H9 (cell line): ENCODE results near the gene GSTT2. TPM values are rescaled to one million over a fixed set of nuclear protein-coding genes. Genes with fewer than 3 reads are reported as not detected.
A peak's percentile ranks its signal among the peaks of the same experiment; 100 is the strongest.

Experiments used
- DNase-seq: peaks from one replicate; pipeline ENCODE4 v3.0.0-alpha.2; 2017
- H2AFZ ChIP-seq: one replicate; pipeline ENCODE4 v1.6.1; 2013; ENCODE audit warnings: mild to moderate bottlenecking, low read length, control low read depth, moderate library complexity
- H2AK5ac ChIP-seq: 2 replicates; pipeline ENCODE4 v1.6.1; 2013; ENCODE audit warnings: low read length, control low read depth, mixed read lengths; ENCODE audit not compliant: insufficient read length
- H2BK120ac ChIP-seq: one replicate; pipeline ENCODE4 v1.6.1; 2013; ENCODE audit warnings: low read depth, mild to moderate bottlenecking, low read length, control low read depth, inconsistent platforms; ENCODE audit not compliant: poor library complexity, severe bottlenecking
- H2BK12ac ChIP-seq: 2 replicates; pipeline ENCODE4 v1.6.1; 2013; ENCODE audit warnings: low read length, control low read depth, mixed read lengths, low read depth; ENCODE audit not compliant: insufficient read length
- H2BK15ac ChIP-seq: 2 replicates; pipeline ENCODE4 v1.6.1; 2013; ENCODE audit warnings: low read depth, low read length, control low read depth
- H2BK20ac ChIP-seq: one replicate; pipeline ENCODE4 v1.6.1; 2013; ENCODE audit warnings: low read depth, mild to moderate bottlenecking, low read length, control low read depth, inconsistent platforms; ENCODE audit not compliant: poor library complexity, severe bottlenecking
- H2BK5ac ChIP-seq: 2 replicates; pipeline ENCODE4 v1.6.1; 2013; ENCODE audit warnings: low read length, control low read depth, mixed read lengths; ENCODE audit not compliant: insufficient read length
- H3K14ac ChIP-seq: 2 replicates; pipeline ENCODE4 v1.6.1; 2013; ENCODE audit warnings: low read length, control low read depth; ENCODE audit not compliant: insufficient read depth
- H3K18ac ChIP-seq: 2 replicates; pipeline ENCODE4 v1.6.1; 2013; ENCODE audit warnings: low read depth, mild to moderate bottlenecking, mixed read lengths, low read length, control low read depth; ENCODE audit not compliant: insufficient read length
- H3K23ac ChIP-seq: 2 replicates; pipeline ENCODE4 v1.6.1; 2013; ENCODE audit warnings: low read length, control low read depth, mixed read lengths, low read depth; ENCODE audit not compliant: insufficient read length
- H3K23me2 ChIP-seq: 2 replicates; pipeline ENCODE4 v1.6.1; 2013; ENCODE audit warnings: low read depth, mild to moderate bottlenecking, mixed read lengths, low read length, control low read depth; ENCODE audit not compliant: insufficient read length, poor library complexity, severe bottlenecking
- H3K27ac ChIP-seq: 2 replicates; pipeline ENCODE4 v1.5.1; 2013; ENCODE audit warnings: low read length, control low read depth, mixed read lengths, low read depth; ENCODE audit not compliant: insufficient read length
- H3K27me3 ChIP-seq: 2 replicates; pipeline ENCODE4 v1.6.1; 2013; ENCODE audit warnings: low read length, control low read depth, inconsistent platforms; ENCODE audit not compliant: insufficient read depth
- H3K4ac ChIP-seq: 2 replicates; pipeline ENCODE4 v1.6.1; 2013; ENCODE audit warnings: low read depth, mild to moderate bottlenecking, control low read depth, inconsistent platforms, low read length, moderate library complexity
- H3K4me1 ChIP-seq: 2 replicates; pipeline ENCODE4 v1.6.1; 2013; ENCODE audit warnings: low read length, control low read depth, inconsistent platforms; ENCODE audit not compliant: insufficient read depth
- H3K4me2 ChIP-seq: 2 replicates; pipeline ENCODE4 v1.6.1; 2013; ENCODE audit warnings: low read length, control low read depth, mixed read lengths; ENCODE audit not compliant: insufficient read length, insufficient read depth
- H3K56ac ChIP-seq: 2 replicates; pipeline ENCODE4 v1.6.1; 2013; ENCODE audit warnings: low read depth, mild to moderate bottlenecking, mixed read lengths, low read length, control low read depth; ENCODE audit not compliant: insufficient read length
- H3K79me1 ChIP-seq: 2 replicates; pipeline ENCODE4 v1.6.1; 2013; ENCODE audit warnings: low read depth, mild to moderate bottlenecking, moderate library complexity, low read length, control low read depth, inconsistent platforms; ENCODE audit not compliant: insufficient read depth, poor library complexity, severe bottlenecking
- H3K79me2 ChIP-seq: 2 replicates; pipeline ENCODE4 v1.6.1; 2013; ENCODE audit warnings: low read length, control low read depth, inconsistent platforms; ENCODE audit not compliant: insufficient read depth
- H3K9ac ChIP-seq: 2 replicates; pipeline ENCODE4 v1.6.1; 2013; ENCODE audit warnings: low read length, control low read depth, mixed read lengths; ENCODE audit not compliant: insufficient read length; ENCODE audit errors: extremely low read depth
- H3K9me3 ChIP-seq: one replicate; pipeline ENCODE4 v1.6.1; 2013; ENCODE audit warnings: low read depth, low read length, inconsistent platforms; ENCODE audit not compliant: control insufficient read depth
- H3T11ph ChIP-seq: one replicate; pipeline ENCODE4 v1.6.1; 2013; ENCODE audit warnings: mild to moderate bottlenecking, low read length, control low read depth, inconsistent platforms
- H4K20me1 ChIP-seq: one replicate; pipeline ENCODE4 v1.6.1; 2013; ENCODE audit not compliant: control insufficient read depth, insufficient read length, insufficient read depth
- H4K5ac ChIP-seq: 2 replicates; pipeline ENCODE4 v1.6.1; 2013; ENCODE audit warnings: low read depth, mild to moderate bottlenecking, mixed read lengths, low read length, control low read depth; ENCODE audit not compliant: insufficient read length
- H4K8ac ChIP-seq: replicated peaks from 2 replicates; pipeline ENCODE4 v1.6.1; 2013; ENCODE audit warnings: low read length, control low read depth, mixed read lengths, low read depth; ENCODE audit not compliant: insufficient read length
- H4K91ac ChIP-seq: 2 replicates; pipeline ENCODE4 v1.6.1; 2013; ENCODE audit warnings: low read depth, mild to moderate bottlenecking, moderate library complexity, mixed read lengths, low read length, control low read depth; ENCODE audit not compliant: insufficient read length
- H3K27ac Mint-ChIP-seq, 3 experiments: 2 replicates in 2 of 3; 3 replicates in 1 of 3; pipeline ENCODE4 v1.8.0; 2020 to 2021; ENCODE audit warnings: mixed read lengths in 3 of 3, mild to moderate bottlenecking in 1 of 3, moderate library complexity in 1 of 3
- H3K27me3 Mint-ChIP-seq: 2 replicates; pipeline ENCODE4 v1.8.0; 2021; ENCODE audit warnings: low read depth, mild to moderate bottlenecking, moderate library complexity, mixed read lengths
- H3K36me3 Mint-ChIP-seq, 3 experiments: 2 replicates in 2 of 3; 3 replicates in 1 of 3; pipeline ENCODE4 v1.8.0; 2020 to 2021; ENCODE audit warnings: low read depth in 3 of 3, mixed read lengths in 3 of 3; ENCODE audit not compliant: insufficient read depth in 1 of 3
- H3K4me1 Mint-ChIP-seq, 2 experiments: 2 replicates each; pipeline ENCODE4 v1.8.0; 2020; ENCODE audit warnings: mixed read lengths in 2 of 2
- H3K4me3 Mint-ChIP-seq, 2 experiments: 2 replicates in 1 of 2; 3 replicates in 1 of 2; pipeline ENCODE4 v1.8.0; 2020 to 2021; ENCODE audit warnings: mild to moderate bottlenecking in 2 of 2, mixed read lengths in 2 of 2, moderate library complexity in 1 of 2
- H3K9me3 Mint-ChIP-seq, 2 experiments: 2 replicates in 1 of 2; 3 replicates in 1 of 2; pipeline ENCODE4 v1.8.0; 2020; ENCODE audit warnings: mild to moderate bottlenecking in 2 of 2, mixed read lengths in 2 of 2, moderate library complexity in 1 of 2
- CTCF ChIP-seq: fragments of 200-600 bp; sonication (generic); conservative IDR thresholded peaks from 3 replicates; pipeline ENCODE4 v1.8.0; 2021; ENCODE audit warnings: antibody characterized with exemption, mild to moderate bottlenecking
- WGBS: extraction: QIAGEN DNeasy Blood & Tissue Kit; methylation state at CpG from one replicate; pipeline ENCODE4 v1.1.7; 2013; ENCODE audit warnings: missing lambda C conversion rate, low lambda C conversion rate, mixed read lengths; ENCODE audit not compliant: insufficient read length; ENCODE audit errors: extremely low coverage; 5-methylcytosine and 5-hydroxymethylcytosine counted together
- total RNA-seq: library from RNA; stranded (reverse); gene quantifications from 2 replicates; pipeline ENCODE4 v1.2.1, GENCODE V29; 2021

GSTT2 gene
- total RNA-seq, 1 experiment from 2014 or later, result 0.22 TPM

GRCh38 chr22:24027991-24028390 is 48.1 kb downstream of the GSTT2 start:
- H2AFZ ChIP-seq, result no peak overlapping the region
- no peak overlapping the region for H3K18ac ChIP-seq
- Mint-ChIP-seq H3K4me1 (peaks cover 3 to 12% of the 10 kb centered on the region in 2 experiments; a peak in 3 of 4 replicates), H3K36me3 (peaks cover 0 to 3% (median 0%) of the 10 kb centered on the region in 3 experiments; a peak in 2 of 7 replicates), H3K27me3 (no peaks in the 10 kb centered on the region), H3K4me3 (no peak overlapping the region), H3K9me3 (peaks cover 0 to 3% of the 10 kb centered on the region in 2 experiments; a peak in 3 of 5 replicates), H3K27ac (peak overlapping the region in 1 of 3 experiments; percentile 51; a peak in 2 of 7 replicates)
- no peak overlapping the region for H2AK5ac ChIP-seq
- H3K4me1 ChIP-seq, result no peaks in the 10 kb centered on the region
- H3K9me3 ChIP-seq, result no peaks in the 10 kb centered on the region
- H2BK20ac ChIP-seq, result no peak overlapping the region
- H2BK12ac ChIP-seq, result no peak overlapping the region
- no peak overlapping the region for H3K56ac ChIP-seq
- H4K8ac ChIP-seq, result no peak overlapping the region
- no CpG with 5 or more reads among the region's 2 CpGs for WGBS
- H3T11ph ChIP-seq, result no peak overlapping the region
- no peak overlapping the region for H4K91ac ChIP-seq
- no peak overlapping the region for H3K27ac ChIP-seq
- peak overlapping the region; percentile 69 for H2BK5ac ChIP-seq
- H3K4me2 ChIP-seq, result no peak overlapping the region
- H3K9ac ChIP-seq, result peak overlapping the region; percentile 29
- H3K79me1 ChIP-seq, result peaks cover 3% of the 10 kb centered on the region
- H4K20me1 ChIP-seq, result no peaks in the 10 kb centered on the region
- H3K23me2 ChIP-seq, result no peaks in the 10 kb centered on the region
- no peak overlapping the region for H2BK15ac ChIP-seq
- H4K5ac ChIP-seq, result peak overlapping the region; percentile 85
- H3K23ac ChIP-seq, result peak overlapping the region; percentile 43
- TF ChIP-seq CTCF, result no peak
- no peaks in the 10 kb centered on the region for H3K27me3 ChIP-seq
- no peak overlapping the region for H3K4ac ChIP-seq
- DNase-seq, result no peak
- H3K79me2 ChIP-seq, result peaks cover 5% of the 10 kb centered on the region; the same call in 1 of the 2 replicates
- H3K14ac ChIP-seq, result no peak overlapping the region
- no peak overlapping the region for H2BK120ac ChIP-seq
